GM23338 (cell line): Measurements from ENCODE around the gene PALLD. TPM values are rescaled to one million over a fixed set of nuclear protein-coding genes. Genes with fewer than 3 reads are reported as not detected.

Experiments
- ATAC-seq: fragments of 200-7000 bp; cut with Tn5 transposase; 3 replicates; pipeline ENCODE4 v1.9.1; 2020
- DNase-seq: peaks from one replicate; pipeline ENCODE4 v3.0.0-alpha.2; 2015; ENCODE audit warnings: low spot score
- H2AFZ ChIP-seq: fragments of 200-600 bp; sonication (generic); 2 replicates; pipeline ENCODE4 v1.8.0; 2016; ENCODE audit warnings: antibody characterized with exemption, mild to moderate bottlenecking, moderate library complexity
- H3F3A ChIP-seq: fragments of 200-600 bp; sonication (generic); replicated peaks from 2 replicates; pipeline ENCODE4 v1.8.0; 2017; ENCODE audit warnings: antibody characterized with exemption, mixed run types, low read depth
- H3K27ac ChIP-seq: fragments of 200-600 bp; sonication (generic); 2 replicates; pipeline ENCODE4 v1.6.1; 2016; ENCODE audit warnings: low read depth
- H3K27me3 ChIP-seq: fragments of 200-600 bp; sonication (generic); 2 replicates; pipeline ENCODE4 v1.8.0; 2016; ENCODE audit warnings: mild to moderate bottlenecking, mixed run types, moderate library complexity; ENCODE audit not compliant: insufficient read depth
- H3K36me3 ChIP-seq: fragments of 200-600 bp; sonication (generic); 2 replicates; pipeline ENCODE4 v1.8.0; 2016; ENCODE audit warnings: mild to moderate bottlenecking; ENCODE audit not compliant: insufficient read depth
- H3K4me1 ChIP-seq: fragments of 200-600 bp; sonication (generic); 2 replicates; pipeline ENCODE4 v1.8.0; 2016; ENCODE audit warnings: mild to moderate bottlenecking, moderate library complexity; ENCODE audit not compliant: insufficient read depth
- H3K4me2 ChIP-seq: fragments of 200-600 bp; sonication (generic); 2 replicates; pipeline ENCODE4 v1.7.1; 2017; ENCODE audit warnings: mixed run types
- H3K4me3 ChIP-seq: fragments of 200-600 bp; sonication (generic); 2 replicates; pipeline ENCODE4 v1.6.1; 2016; ENCODE audit warnings: mixed run types
- H3K79me2 ChIP-seq: fragments of 200-600 bp; sonication (generic); replicated peaks from 2 replicates; pipeline ENCODE4 v1.8.0; 2017; ENCODE audit warnings: mild to moderate bottlenecking; ENCODE audit not compliant: insufficient read depth
- H3K9me2 ChIP-seq: fragments of 200-600 bp; sonication (generic); 2 replicates; pipeline ENCODE4 v1.8.0; 2017; ENCODE audit not compliant: insufficient read depth
- H4K20me1 ChIP-seq: fragments of 200-600 bp; sonication (generic); replicated peaks from 2 replicates; pipeline ENCODE4 v1.8.0; 2017; ENCODE audit warnings: mild to moderate bottlenecking; ENCODE audit not compliant: insufficient read depth
- H3K27ac Mint-ChIP-seq: 2 replicates; pipeline ENCODE4 v1.8.0; 2020; ENCODE audit warnings: inconsistent platforms, mild to moderate bottlenecking, moderate library complexity, mixed read lengths
- H3K27me3 Mint-ChIP-seq: 3 replicates; pipeline ENCODE4 v1.8.0; 2022; ENCODE audit warnings: low read depth, mild to moderate bottlenecking, moderate library complexity, mixed read lengths, inconsistent platforms; ENCODE audit not compliant: insufficient read depth, poor library complexity
- H3K36me3 Mint-ChIP-seq: 3 replicates; pipeline ENCODE4 v1.8.0; 2021; ENCODE audit warnings: low read depth, mild to moderate bottlenecking, inconsistent platforms, moderate library complexity, mixed read lengths
- H3K4me1 Mint-ChIP-seq: 3 replicates; pipeline ENCODE4 v1.8.0; 2020; ENCODE audit warnings: mild to moderate bottlenecking, inconsistent platforms, mixed read lengths
- H3K4me3 Mint-ChIP-seq: 3 replicates; pipeline ENCODE4 v1.8.0; 2021; ENCODE audit warnings: moderate library complexity, mild to moderate bottlenecking, inconsistent platforms, mixed read lengths
- H3K9me3 Mint-ChIP-seq: 3 replicates; pipeline ENCODE4 v1.8.0; 2020; ENCODE audit warnings: moderate library complexity, mild to moderate bottlenecking, inconsistent platforms, mixed read lengths
- CREB1 ChIP-seq: fragments of 250-450 bp; sonication (Bioruptor Pico); IDR thresholded peaks from 2 replicates; pipeline ENCODE4 v1.5.0; 2020; ENCODE audit warnings: low read depth, mild to moderate bottlenecking, moderate library complexity
- EZH2 ChIP-seq: fragments of 200-600 bp; sonication (generic); IDR thresholded peaks from one replicate; pipeline ENCODE4 v1.8.0; 2017; ENCODE audit warnings: antibody characterized with exemption, mild to moderate bottlenecking, low read depth; ENCODE audit not compliant: unreplicated experiment
- EZH2phosphoT487 ChIP-seq: fragments of 200-600 bp; sonication (generic); IDR thresholded peaks from one replicate; pipeline ENCODE4 v1.8.1; 2018; ENCODE audit warnings: antibody characterized with exemption; ENCODE audit not compliant: unreplicated experiment
- POLR2AphosphoS5 ChIP-seq: IDR thresholded peaks from 2 replicates; pipeline ENCODE4 v1.6.1; 2016; ENCODE audit warnings: antibody characterized with exemption, low read depth
- REST ChIP-seq: IDR thresholded peaks from one replicate; pipeline ENCODE4 v1.6.1; 2018; ENCODE audit warnings: antibody characterized with exemption; ENCODE audit not compliant: unreplicated experiment
- ZNF114 ChIP-seq: fragments of 250-450 bp; sonication (Bioruptor Pico); IDR thresholded peaks from 2 replicates; pipeline ENCODE4 v1.5.0; 2020; ENCODE audit warnings: mild to moderate bottlenecking, moderate library complexity
- polyA plus RNA-seq: library from polyadenylated mRNA; unstranded; fragments of >200 nt; fragmentation: Nextera tagmentation; extraction: Ambion mirVana; gene quantifications from 2 replicates; pipeline ENCODE4 v1.2.1, GENCODE V29; 2016
- total RNA-seq: library from RNA; depleted of rRNA; stranded (reverse); fragments of >200 nt; shearing (Covaris generic); gene quantifications from 2 replicates; pipeline ENCODE4 v1.2.3, GENCODE V29; 2014
- TF ChIP-seq, protein P1 (sequence below), 2 experiments: fragments of 200-600 bp in 1 of 2; sonication (generic) in 1 of 2; conservative IDR thresholded peaks; 2 replicates each; pipeline versions ENCODE4 v1.5.1 to v1.6.1; 2016 to 2017; ENCODE audit warnings: antibody characterized with exemption in 2 of 2, low read depth in 2 of 2, mild to moderate bottlenecking in 2 of 2, moderate library complexity in 1 of 2
- TF ChIP-seq, protein P2 (sequence below): fragments of 250-450 bp; sonication (Bioruptor Pico); IDR thresholded peaks from 2 replicates; pipeline ENCODE4 v1.5.0; 2020; ENCODE audit warnings: mild to moderate bottlenecking, moderate library complexity

The PALLD gene
- total and polyA plus RNA-seq, 2 experiments from 2014 or later, result 13.1 to 30.2 TPM

GRCh38 chr4:168646001-168646768 lies 149.3 kb downstream of the PALLD start:
- H3K36me3 Mint-ChIP-seq, result no peaks in the 10 kb centered on the region
- Histone ChIP-seq H3K27ac (no peak overlapping the region), H4K20me1 (no peaks in the 10 kb centered on the region), H3K4me3 (no peak overlapping the region), H3K4me2 (no peak overlapping the region), H3K27me3 (no peaks in the 10 kb centered on the region), H3K36me3 (no peaks in the 10 kb centered on the region), H3F3A (no peaks in the 10 kb centered on the region), H3K9me2 (no peaks in the 10 kb centered on the region), H3K79me2 (no peaks in the 10 kb centered on the region), H2AFZ (no peak overlapping the region), H3K4me1 (peaks cover 16% of the 10 kb centered on the region)
- no peak overlapping the region for H3K27ac Mint-ChIP-seq
- ATAC-seq, result no peak
- H3K9me3 Mint-ChIP-seq, result no peaks in the 10 kb centered on the region
- H3K27me3 Mint-ChIP-seq, result no peaks in the 10 kb centered on the region
- TF ChIP-seq CREB1 (CRISPR knock-in tag) (no peak), POLR2AphosphoS5 (no peak), EZH2 (no peak), EZH2phosphoT487 (no peak)
- TF ChIP-seq, protein P1, sequence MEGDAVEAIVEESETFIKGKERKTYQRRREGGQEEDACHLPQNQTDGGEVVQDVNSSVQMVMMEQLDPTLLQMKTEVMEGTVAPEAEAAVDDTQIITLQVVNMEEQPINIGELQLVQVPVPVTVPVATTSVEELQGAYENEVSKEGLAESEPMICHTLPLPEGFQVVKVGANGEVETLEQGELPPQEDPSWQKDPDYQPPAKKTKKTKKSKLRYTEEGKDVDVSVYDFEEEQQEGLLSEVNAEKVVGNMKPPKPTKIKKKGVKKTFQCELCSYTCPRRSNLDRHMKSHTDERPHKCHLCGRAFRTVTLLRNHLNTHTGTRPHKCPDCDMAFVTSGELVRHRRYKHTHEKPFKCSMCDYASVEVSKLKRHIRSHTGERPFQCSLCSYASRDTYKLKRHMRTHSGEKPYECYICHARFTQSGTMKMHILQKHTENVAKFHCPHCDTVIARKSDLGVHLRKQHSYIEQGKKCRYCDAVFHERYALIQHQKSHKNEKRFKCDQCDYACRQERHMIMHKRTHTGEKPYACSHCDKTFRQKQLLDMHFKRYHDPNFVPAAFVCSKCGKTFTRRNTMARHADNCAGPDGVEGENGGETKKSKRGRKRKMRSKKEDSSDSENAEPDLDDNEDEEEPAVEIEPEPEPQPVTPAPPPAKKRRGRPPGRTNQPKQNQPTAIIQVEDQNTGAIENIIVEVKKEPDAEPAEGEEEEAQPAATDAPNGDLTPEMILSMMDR (conservative IDR thresholded peaks at IDR 0.05; ENCODE audit: low read depth in 2 of 2), result no peak
- DNase-seq, result no peak
- H3K4me1 Mint-ChIP-seq, result peaks cover 25% of the 10 kb centered on the region
- H3K4me3 Mint-ChIP-seq, result no peak overlapping the region

- Histone ChIP-seq H3K4me1 (peaks cover 32% of the 10 kb centered on the region), H4K20me1 (no peaks in the 10 kb centered on the region), H3K27me3 (no peaks in the 10 kb centered on the region), H3K36me3 (no peaks in the 10 kb centered on the region), H3K9me2 (no peaks in the 10 kb centered on the region), H3F3A (no peaks in the 10 kb centered on the region), H3K4me3 (no peak overlapping the region), H3K4me2 (no peak overlapping the region), H3K27ac (no peak overlapping the region), H2AFZ (no peak overlapping the region), H3K79me2 (no peaks in the 10 kb centered on the region)
- peaks cover 32% of the 10 kb centered on the region for H3K4me1 Mint-ChIP-seq
- ATAC-seq (no peak), DNase-seq (no peak)
- no peaks in the 10 kb centered on the region for H3K36me3 Mint-ChIP-seq
- no peak overlapping the region for H3K27ac Mint-ChIP-seq
- no peaks in the 10 kb centered on the region for H3K9me3 Mint-ChIP-seq
- H3K4me3 Mint-ChIP-seq, result no peak overlapping the region
- no peaks in the 10 kb centered on the region for H3K27me3 Mint-ChIP-seq
- TF ChIP-seq ZNF114 (CRISPR knock-in tag) (no peak), REST (no peak)
- TF ChIP-seq, protein P2, sequence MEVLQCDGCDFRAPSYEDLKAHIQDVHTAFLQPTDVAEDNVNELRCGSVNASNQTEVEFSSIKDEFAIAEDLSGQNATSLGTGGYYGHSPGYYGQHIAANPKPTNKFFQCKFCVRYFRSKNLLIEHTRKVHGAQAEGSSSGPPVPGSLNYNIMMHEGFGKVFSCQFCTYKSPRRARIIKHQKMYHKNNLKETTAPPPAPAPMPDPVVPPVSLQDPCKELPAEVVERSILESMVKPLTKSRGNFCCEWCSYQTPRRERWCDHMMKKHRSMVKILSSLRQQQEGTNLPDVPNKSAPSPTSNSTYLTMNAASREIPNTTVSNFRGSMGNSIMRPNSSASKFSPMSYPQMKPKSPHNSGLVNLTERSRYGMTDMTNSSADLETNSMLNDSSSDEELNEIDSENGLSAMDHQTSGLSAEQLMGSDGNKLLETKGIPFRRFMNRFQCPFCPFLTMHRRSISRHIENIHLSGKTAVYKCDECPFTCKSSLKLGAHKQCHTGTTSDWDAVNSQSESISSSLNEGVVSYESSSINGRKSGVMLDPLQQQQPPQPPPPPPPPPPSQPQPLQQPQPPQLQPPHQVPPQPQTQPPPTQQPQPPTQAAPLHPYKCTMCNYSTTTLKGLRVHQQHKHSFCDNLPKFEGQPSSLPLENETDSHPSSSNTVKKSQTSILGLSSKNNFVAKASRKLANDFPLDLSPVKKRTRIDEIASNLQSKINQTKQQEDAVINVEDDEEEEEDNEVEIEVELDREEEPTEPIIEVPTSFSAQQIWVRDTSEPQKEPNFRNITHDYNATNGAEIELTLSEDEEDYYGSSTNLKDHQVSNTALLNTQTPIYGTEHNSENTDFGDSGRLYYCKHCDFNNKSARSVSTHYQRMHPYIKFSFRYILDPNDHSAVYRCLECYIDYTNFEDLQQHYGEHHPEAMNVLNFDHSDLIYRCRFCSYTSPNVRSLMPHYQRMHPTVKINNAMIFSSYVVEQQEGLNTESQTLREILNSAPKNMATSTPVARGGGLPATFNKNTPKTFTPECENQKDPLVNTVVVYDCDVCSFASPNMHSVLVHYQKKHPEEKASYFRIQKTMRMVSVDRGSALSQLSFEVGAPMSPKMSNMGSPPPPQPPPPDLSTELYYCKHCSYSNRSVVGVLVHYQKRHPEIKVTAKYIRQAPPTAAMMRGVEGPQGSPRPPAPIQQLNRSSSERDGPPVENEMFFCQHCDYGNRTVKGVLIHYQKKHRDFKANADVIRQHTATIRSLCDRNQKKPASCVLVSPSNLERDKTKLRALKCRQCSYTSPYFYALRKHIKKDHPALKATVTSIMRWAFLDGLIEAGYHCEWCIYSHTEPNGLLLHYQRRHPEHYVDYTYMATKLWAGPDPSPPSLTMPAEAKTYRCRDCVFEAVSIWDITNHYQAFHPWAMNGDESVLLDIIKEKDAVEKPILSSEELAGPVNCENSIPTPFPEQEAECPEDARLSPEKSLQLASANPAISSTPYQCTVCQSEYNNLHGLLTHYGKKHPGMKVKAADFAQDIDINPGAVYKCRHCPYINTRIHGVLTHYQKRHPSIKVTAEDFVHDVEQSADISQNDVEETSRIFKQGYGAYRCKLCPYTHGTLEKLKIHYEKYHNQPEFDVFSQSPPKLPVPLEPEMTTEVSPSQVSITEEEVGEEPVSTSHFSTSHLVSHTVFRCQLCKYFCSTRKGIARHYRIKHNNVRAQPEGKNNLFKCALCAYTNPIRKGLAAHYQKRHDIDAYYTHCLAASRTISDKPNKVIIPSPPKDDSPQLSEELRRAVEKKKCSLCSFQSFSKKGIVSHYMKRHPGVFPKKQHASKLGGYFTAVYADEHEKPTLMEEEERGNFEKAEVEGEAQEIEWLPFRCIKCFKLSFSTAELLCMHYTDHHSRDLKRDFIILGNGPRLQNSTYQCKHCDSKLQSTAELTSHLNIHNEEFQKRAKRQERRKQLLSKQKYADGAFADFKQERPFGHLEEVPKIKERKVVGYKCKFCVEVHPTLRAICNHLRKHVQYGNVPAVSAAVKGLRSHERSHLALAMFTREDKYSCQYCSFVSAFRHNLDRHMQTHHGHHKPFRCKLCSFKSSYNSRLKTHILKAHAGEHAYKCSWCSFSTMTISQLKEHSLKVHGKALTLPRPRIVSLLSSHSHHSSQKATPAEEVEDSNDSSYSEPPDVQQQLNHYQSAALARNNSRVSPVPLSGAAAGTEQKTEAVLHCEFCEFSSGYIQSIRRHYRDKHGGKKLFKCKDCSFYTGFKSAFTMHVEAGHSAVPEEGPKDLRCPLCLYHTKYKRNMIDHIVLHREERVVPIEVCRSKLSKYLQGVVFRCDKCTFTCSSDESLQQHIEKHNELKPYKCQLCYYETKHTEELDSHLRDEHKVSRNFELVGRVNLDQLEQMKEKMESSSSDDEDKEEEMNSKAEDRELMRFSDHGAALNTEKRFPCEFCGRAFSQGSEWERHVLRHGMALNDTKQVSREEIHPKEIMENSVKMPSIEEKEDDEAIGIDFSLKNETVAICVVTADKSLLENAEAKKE, result no peak
Observed at GRCh38 chr4:168647646-168648375, 151.0 kb downstream of the PALLD start.
